ENCODE results near the gene DHDDS. TPM values are rescaled to one million over a fixed set of nuclear protein-coding genes. Genes with fewer than 3 reads are reported as not detected.

Gene DHDDS
- total and polyA plus RNA-seq, 2 of the 13 experiments (the other 11 are each of a cell fraction or from before 2014, with no cell fraction given): 18.9 to 28.3 TPM

- TF ChIP-seq ZNF670 (CRISPR knock-in tag; IDR thresholded peaks at IDR 0.05; ENCODE audit: borderline replicate concordance) (0 out of 2 replicates have a peak, but pooled peaks have one; percentile 19), HNRNPLL (IDR thresholded peaks at IDR 0.05; ENCODE audit: low read depth, low read length, poor library complexity, severe bottlenecking) (peak; percentile 88), PPARG (CRISPR knock-in tag; conservative IDR thresholded peaks at IDR 0.05) (0 out of 2 replicates have a peak, but pooled peaks have one; percentile 40), SP5 (CRISPR knock-in tag; IDR thresholded peaks at IDR 0.05; ENCODE audit: borderline replicate concordance, low read depth) (peak; percentile 87), ZHX2 (IDR thresholded peaks at IDR 0.05; ENCODE audit: low read depth) (0 out of 2 replicates have a peak, but pooled peaks have one; percentile 11), ZHX2 (CRISPR knock-in tag; IDR thresholded peaks at IDR 0.05; ENCODE audit: borderline replicate concordance) (no peak), NR1H2 (CRISPR knock-in tag; IDR thresholded peaks at IDR 0.05; ENCODE audit: borderline replicate concordance, low read depth) (no peak), ZSCAN5A (CRISPR knock-in tag; IDR thresholded peaks at IDR 0.05; ENCODE audit: borderline replicate concordance) (peak; percentile 50; the same call in 1 of the 2 replicates), NFYC (CRISPR knock-in tag; IDR thresholded peaks at IDR 0.05) (peak; percentile 36; the same call in 1 of the 2 replicates), ZNF879 (CRISPR knock-in tag; IDR thresholded peaks at IDR 0.05) (no peak), ATF4 (CRISPR knock-in tag; IDR thresholded peaks at IDR 0.05) (no peak), PCBP2 (optimal IDR thresholded peaks at IDR 0.05; ENCODE audit: low read depth, low read length, poor library complexity, severe bottlenecking) (no peak), MAZ (IDR thresholded peaks at IDR 0.05; ENCODE audit: borderline replicate concordance, low read depth, low read length) (peak; percentile 85; the same call in 1 of the 2 replicates), MAZ (CRISPR knock-in tag; IDR thresholded peaks at IDR 0.05; ENCODE audit: low read depth) (no peak; the same call in 1 of the 2 replicates), ZBTB39 (CRISPR knock-in tag; IDR thresholded peaks at IDR 0.05) (no peak), ZNF530 (CRISPR knock-in tag; IDR thresholded peaks at IDR 0.05; ENCODE audit: low read depth) (no peak), ETV5 (CRISPR knock-in tag; IDR thresholded peaks at IDR 0.05; ENCODE audit: borderline replicate concordance) (peak; percentile 60; the same call in 1 of the 2 replicates)
These were observed 41.1 kb downstream of the DHDDS start (continued) for GRCh38 chr1:26472901-26473845.
